ENCODE data around the gene ACADL. TPM values are rescaled to one million over a fixed set of nuclear protein-coding genes. Genes with fewer than 3 reads are reported as not detected.
"Not testable (repeated sequence)": the region's sequence is repeated elsewhere in the genome, so short reads cannot be mapped to it uniquely, and the experiment has no call there.

The ACADL gene
- total RNA-seq, 1 experiment from 2014 or later = 0.24 TPM

DNA sequence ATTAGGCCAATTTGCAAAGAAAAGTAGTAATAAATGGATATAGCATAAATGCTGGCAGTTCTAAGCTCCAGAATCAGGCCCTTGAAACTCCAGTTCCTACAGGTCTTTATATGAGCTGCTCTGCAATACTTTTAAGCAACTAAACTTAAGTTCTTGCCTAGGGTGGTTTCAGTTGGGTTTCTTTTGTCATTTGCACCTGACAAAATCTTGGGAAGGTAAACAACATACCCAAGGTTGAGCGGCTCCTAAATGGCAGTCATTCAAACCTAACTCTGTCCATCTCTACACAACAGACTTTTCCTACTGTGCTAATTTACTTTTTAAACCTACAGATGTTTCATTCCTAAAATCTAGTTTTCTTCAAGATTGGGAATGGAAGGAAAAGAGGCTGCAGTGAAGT lies 44.8 kb downstream of the ACADL start:
- H3K9me3 ChIP-seq (ENCODE audit: insufficient read depth, low read depth) = no peaks in the 10 kb centered on the region
- no peaks in the 10 kb centered on the region for H3K27me3 ChIP-seq (ENCODE audit: insufficient read depth, low read depth)
- TF ChIP-seq, protein P1, sequence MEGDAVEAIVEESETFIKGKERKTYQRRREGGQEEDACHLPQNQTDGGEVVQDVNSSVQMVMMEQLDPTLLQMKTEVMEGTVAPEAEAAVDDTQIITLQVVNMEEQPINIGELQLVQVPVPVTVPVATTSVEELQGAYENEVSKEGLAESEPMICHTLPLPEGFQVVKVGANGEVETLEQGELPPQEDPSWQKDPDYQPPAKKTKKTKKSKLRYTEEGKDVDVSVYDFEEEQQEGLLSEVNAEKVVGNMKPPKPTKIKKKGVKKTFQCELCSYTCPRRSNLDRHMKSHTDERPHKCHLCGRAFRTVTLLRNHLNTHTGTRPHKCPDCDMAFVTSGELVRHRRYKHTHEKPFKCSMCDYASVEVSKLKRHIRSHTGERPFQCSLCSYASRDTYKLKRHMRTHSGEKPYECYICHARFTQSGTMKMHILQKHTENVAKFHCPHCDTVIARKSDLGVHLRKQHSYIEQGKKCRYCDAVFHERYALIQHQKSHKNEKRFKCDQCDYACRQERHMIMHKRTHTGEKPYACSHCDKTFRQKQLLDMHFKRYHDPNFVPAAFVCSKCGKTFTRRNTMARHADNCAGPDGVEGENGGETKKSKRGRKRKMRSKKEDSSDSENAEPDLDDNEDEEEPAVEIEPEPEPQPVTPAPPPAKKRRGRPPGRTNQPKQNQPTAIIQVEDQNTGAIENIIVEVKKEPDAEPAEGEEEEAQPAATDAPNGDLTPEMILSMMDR (conservative IDR thresholded peaks at IDR 0.05) = no peak
- TF ChIP-seq EZH2 (IDR thresholded peaks at IDR 0.05; ENCODE audit: low read depth) = no peak
- H3K79me2 ChIP-seq (ENCODE audit: low read depth) = no peaks in the 10 kb centered on the region
- BruUV-seq (replicated peaks) = no TSS peak
- intact Hi-C loops (cut with micrococcal nuclease; ENCODE audit: unreplicated experiment) = no loop called here
- H3K4me3 ChIP-seq = no peak overlapping the region
- no peaks in the 10 kb centered on the region for H3K9me2 ChIP-seq (ENCODE audit: insufficient read depth)
- ChIA-PET POLR2A (ENCODE audit: unreplicated experiment) (no interaction called here), CTCF (no interaction called here)
- H3K4me2 ChIP-seq = no peak overlapping the region
- H3K4me1 ChIP-seq (replicated peaks; ENCODE audit: insufficient read depth) = no peaks in the 10 kb centered on the region
- no peak overlapping the region for H2AFZ ChIP-seq
- no peaks in the 10 kb centered on the region for H4K20me1 ChIP-seq (ENCODE audit: insufficient read depth)
- H3K36me3 ChIP-seq (ENCODE audit: low read depth) = no peaks in the 10 kb centered on the region
- DNase-seq = no peak
- H3F3A ChIP-seq (ENCODE audit: insufficient read depth, low read depth) = no peaks in the 10 kb centered on the region
- H3K27ac ChIP-seq = no peak overlapping the region

DNA sequence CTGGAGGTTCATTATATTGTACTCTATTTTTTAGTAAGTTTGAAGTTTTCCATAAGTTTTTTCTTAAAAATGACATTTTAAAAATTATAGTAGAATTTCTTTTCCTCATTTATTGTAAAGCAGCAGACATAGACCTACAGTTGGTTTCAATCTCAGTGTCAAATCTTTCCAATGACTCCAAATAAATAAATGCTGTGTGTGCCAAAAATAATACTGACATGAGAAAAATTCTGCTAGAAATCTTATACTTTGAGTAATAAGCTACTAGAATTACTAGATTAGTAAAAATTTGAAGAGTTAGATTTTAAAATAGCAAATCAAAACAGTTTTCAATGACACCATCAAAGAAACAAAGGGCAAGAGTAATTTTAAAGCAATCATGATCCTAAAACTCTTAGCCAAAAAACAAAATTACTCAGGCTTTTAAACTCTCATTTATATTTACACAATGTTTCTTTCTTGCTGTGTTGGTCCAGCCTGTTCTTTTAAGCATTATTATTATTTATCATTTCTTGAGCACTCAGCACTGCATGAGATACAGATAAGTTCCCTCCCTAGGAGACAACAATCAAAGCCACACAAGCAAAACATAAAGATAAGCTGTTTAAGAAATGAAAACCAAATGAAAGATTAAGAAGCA lies 45.8 kb downstream of the ACADL start:
- no peak for DNase-seq
- Histone ChIP-seq H3K27ac (no peak overlapping the region), H4K20me1 (ENCODE audit: insufficient read depth) (no peaks in the 10 kb centered on the region), H3K4me2 (no peak overlapping the region), H3K27me3 (ENCODE audit: insufficient read depth, low read depth) (no peaks in the 10 kb centered on the region), H3K4me1 (replicated peaks; ENCODE audit: insufficient read depth) (no peaks in the 10 kb centered on the region), H2AFZ (no peak overlapping the region), H3K9me2 (ENCODE audit: insufficient read depth) (no peaks in the 10 kb centered on the region), H3K79me2 (ENCODE audit: low read depth) (no peaks in the 10 kb centered on the region), H3K9me3 (ENCODE audit: insufficient read depth, low read depth) (no peaks in the 10 kb centered on the region), H3K4me3 (no peak overlapping the region), H3K36me3 (ENCODE audit: low read depth) (no peaks in the 10 kb centered on the region), H3F3A (ENCODE audit: insufficient read depth, low read depth) (no peaks in the 10 kb centered on the region)
- no TSS peak for BruUV-seq (replicated peaks)
- ChIA-PET CTCF (no interaction called here), POLR2A (ENCODE audit: unreplicated experiment) (no interaction called here)
- TF ChIP-seq, protein P1 (conservative IDR thresholded peaks at IDR 0.05) = no peak
- TF ChIP-seq EZH2 (IDR thresholded peaks at IDR 0.05; ENCODE audit: low read depth) = no peak
- intact Hi-C loops (cut with micrococcal nuclease; ENCODE audit: unreplicated experiment) = no loop called here

DNA sequence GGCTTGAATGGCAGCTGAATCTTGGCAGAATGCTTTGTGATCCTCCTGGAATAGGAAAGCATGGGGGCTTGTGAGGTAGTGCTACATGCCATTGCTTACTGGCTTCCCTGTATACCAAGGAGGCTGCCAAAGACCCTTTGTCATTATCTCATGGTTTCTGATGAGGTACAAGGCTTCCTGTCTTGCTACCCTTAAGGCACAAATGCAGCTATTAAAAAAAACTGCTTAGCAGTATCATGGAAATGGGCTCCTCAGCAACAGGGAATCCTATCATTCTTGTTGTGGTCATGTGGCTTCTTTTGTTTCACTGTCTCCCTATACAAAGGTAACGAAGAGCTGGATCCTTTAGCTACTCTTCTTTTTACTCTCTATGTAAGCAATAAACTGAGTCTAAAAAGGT lies 47.5 kb downstream of the ACADL start:
- ChIA-PET POLR2A (ENCODE audit: unreplicated experiment) (no interaction called here), CTCF (no interaction called here)
- H3K27me3 ChIP-seq (ENCODE audit: insufficient read depth, low read depth) = no peaks in the 10 kb centered on the region
- no peak overlapping the region for H3K27ac ChIP-seq
- no peaks in the 10 kb centered on the region for H3K4me1 ChIP-seq (replicated peaks; ENCODE audit: insufficient read depth)
- H3K4me2 ChIP-seq = no peak overlapping the region
- no TSS peak for BruUV-seq (replicated peaks)
- intact Hi-C loops (cut with micrococcal nuclease; ENCODE audit: unreplicated experiment) = no loop called here
- H3K9me2 ChIP-seq (ENCODE audit: insufficient read depth) = no peaks in the 10 kb centered on the region
- no peak overlapping the region for H2AFZ ChIP-seq
- TF ChIP-seq, protein P1 (conservative IDR thresholded peaks at IDR 0.05) = no peak
- TF ChIP-seq EZH2 (IDR thresholded peaks at IDR 0.05; ENCODE audit: low read depth) = no peak
- no peak overlapping the region for H3K4me3 ChIP-seq
- no peaks in the 10 kb centered on the region for H3K79me2 ChIP-seq (ENCODE audit: low read depth)
- H3K36me3 ChIP-seq (ENCODE audit: low read depth) = no peaks in the 10 kb centered on the region
- no peak for DNase-seq
- no peaks in the 10 kb centered on the region for H3F3A ChIP-seq (ENCODE audit: insufficient read depth, low read depth)
- H3K9me3 ChIP-seq (ENCODE audit: insufficient read depth, low read depth) = no peaks in the 10 kb centered on the region
- H4K20me1 ChIP-seq (ENCODE audit: insufficient read depth) = no peaks in the 10 kb centered on the region

DNA sequence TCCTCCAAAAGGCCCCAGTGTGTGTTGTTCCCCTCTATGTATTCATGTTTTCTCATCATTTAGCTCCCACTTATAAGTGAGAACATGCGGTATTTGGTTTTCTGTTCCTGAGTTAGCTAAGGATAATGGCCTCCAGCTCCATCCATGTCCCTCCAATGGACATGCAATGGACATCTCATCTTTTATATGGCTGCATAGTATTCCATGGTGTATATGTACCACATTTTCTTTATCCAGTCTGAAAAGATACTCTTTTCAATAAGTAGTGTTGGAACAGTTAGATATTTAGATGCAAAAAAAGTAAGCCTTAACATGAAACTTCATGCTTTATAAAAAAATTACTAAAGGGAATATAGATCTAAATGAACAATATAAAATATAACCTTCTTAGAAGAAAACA lies 48.1 kb downstream of the ACADL start:
- H4K20me1 ChIP-seq (ENCODE audit: insufficient read depth); H3K36me3 ChIP-seq (ENCODE audit: low read depth); intact Hi-C loops (cut with micrococcal nuclease; ENCODE audit: unreplicated experiment); CTCF ChIA-PET; H3K27ac ChIP-seq; H3F3A ChIP-seq (ENCODE audit: insufficient read depth, low read depth); H3K4me2 ChIP-seq; H2AFZ ChIP-seq; H3K4me3 ChIP-seq; POLR2A ChIA-PET (ENCODE audit: unreplicated experiment); H3K9me2 ChIP-seq (ENCODE audit: insufficient read depth); BruUV-seq (replicated peaks); H3K27me3 ChIP-seq (ENCODE audit: insufficient read depth, low read depth); DNase-seq; H3K9me3 ChIP-seq (ENCODE audit: insufficient read depth, low read depth); H3K4me1 ChIP-seq (replicated peaks; ENCODE audit: insufficient read depth); H3K79me2 ChIP-seq (ENCODE audit: low read depth): not testable (repeated sequence)

All from PC-9 (cell line).